Right cardiac atrium (tissue), 5 donors: ENCODE results near the gene SHQ1. TPM values are rescaled to one million over a fixed set of nuclear protein-coding genes. Genes with fewer than 3 reads are reported as not detected.

Source experiments
- ATAC-seq, 2 donors: fragments of 200-7000 bp; cut with Tn5 transposase; one replicate each; pipeline versions ENCODE4 v1.8.0 to v1.9.1; 2020; ENCODE audit warnings: moderate library complexity in 2 of 2, mild to moderate bottlenecking in 1 of 2
- DNase-seq, 3 donors: peaks; one replicate each; pipeline ENCODE4 v3.0.0-alpha.2; 2020
- H3K27ac ChIP-seq: one replicate; pipeline ENCODE4 v1.5.1; 2013; ENCODE audit warnings: mild to moderate bottlenecking, low read length, control low read depth, moderate library complexity
- H3K27me3 ChIP-seq: one replicate; pipeline ENCODE4 v1.6.1; 2013; ENCODE audit not compliant: control insufficient read depth, insufficient read depth
- H3K4me1 ChIP-seq: one replicate; pipeline ENCODE4 v1.6.1; 2013; ENCODE audit warnings: low read length; ENCODE audit not compliant: control insufficient read depth, insufficient read depth
- H3K4me3 ChIP-seq: one replicate; pipeline ENCODE4 v1.5.1; 2013; ENCODE audit warnings: low read length, control low read depth
- H3K9me3 ChIP-seq: one replicate; pipeline ENCODE4 v1.6.1; 2013; ENCODE audit warnings: low read length; ENCODE audit not compliant: control insufficient read depth
- WGBS: extraction: QIAGEN DNeasy Blood & Tissue Kit; methylation state at CpG from one replicate; pipeline ENCODE4 v1.1.7; 2013; 5-methylcytosine and 5-hydroxymethylcytosine counted together
- intact Hi-C, 4 donors: fragments of 100-400 bp; cut with DNase I; formaldehyde crosslinking; loops; one replicate each; pipeline versions ENCODE4 v1.11.0 to v1.14.0; 2022 to 2023
- polyA plus RNA-seq: library from polyadenylated mRNA; stranded (reverse); fragments of 200-250 nt; gene quantifications from one replicate; pipeline ENCODE4 v1.2.3, GENCODE V29; 2013
- total RNA-seq, 4 donors: library from RNA; stranded (reverse); fragmentation: NEBNext Ultra II Directional; extraction: Animal tissue kit (Norgen Biotek cat#: 25700); gene quantifications; one replicate each; pipeline ENCODE4 v1.2.1, GENCODE V29; 2021
- donor health status: healthy with polysubstance abuse.
- donor health status: DM: no; HTN: yes; CAD: no.
- donor health status: DM: no; HTN: no; CAD: no.
- donor health status: DM: no; HTN: yes; CAD: no; lungs with severe emphysema.
- donor health status: DM: yes; HTN: yes; CAD: no.

SHQ1 gene
- total and polyA plus RNA-seq, 5 donors = 10.7 to 27.1 (median 22.4) TPM

DNA sequence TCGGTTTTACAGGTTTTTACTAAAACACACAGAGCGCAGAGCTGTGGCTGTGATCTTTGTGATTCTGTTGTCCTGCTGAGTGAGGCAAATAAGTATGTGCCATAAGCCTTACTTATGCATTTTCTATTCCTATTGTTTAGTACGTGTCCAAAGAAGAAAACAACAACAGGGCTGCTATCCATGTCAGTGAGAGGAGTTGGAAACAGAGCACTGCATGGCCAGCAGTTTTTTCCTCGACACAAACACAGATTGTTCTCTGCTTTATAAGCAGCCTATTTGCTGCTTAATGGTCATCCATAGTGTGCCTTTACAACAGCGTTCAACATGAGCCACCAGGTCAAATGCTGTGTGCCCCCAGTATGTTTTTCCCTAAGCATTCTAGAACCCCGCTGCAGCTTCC lies 79.8 kb downstream of the SHQ1 start:
- H3K27me3 ChIP-seq = no peaks in the 10 kb centered on the region
- H3K9me3 ChIP-seq = no peaks in the 10 kb centered on the region
- intact Hi-C loops = no loop called here
- 77% methylated on average over 6 of the region's 6 CpGs for WGBS
- DNase-seq (no peak), ATAC-seq (no peak)
- H3K4me1 ChIP-seq = peaks cover 9% of the 10 kb centered on the region
- H3K27ac ChIP-seq = no peak overlapping the region
- H3K4me3 ChIP-seq = no peak overlapping the region

DNA sequence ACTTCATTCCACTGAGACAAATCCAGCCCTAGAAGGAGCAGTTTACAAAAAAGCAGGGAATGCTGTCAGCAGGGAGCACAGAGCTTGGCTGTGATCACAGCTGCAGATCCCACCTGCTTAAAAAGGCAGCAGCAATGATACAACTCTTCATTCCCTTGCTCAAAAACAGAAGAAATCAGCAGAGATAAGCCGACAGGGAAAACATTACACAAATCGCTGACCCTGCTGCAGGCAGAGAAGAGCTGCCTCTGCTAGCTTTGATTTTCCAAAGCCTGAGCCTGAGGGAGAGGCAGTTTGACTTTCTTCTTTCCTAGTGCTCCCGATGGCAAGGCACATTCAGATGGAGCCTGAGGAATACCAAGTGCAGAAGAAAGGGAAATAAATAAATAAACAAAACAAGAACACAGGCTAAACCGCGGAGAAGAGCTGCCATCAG lies 80.2 kb downstream of the SHQ1 start:
- WGBS = 44% methylated on average over 5 of the region's 5 CpGs

DNA sequence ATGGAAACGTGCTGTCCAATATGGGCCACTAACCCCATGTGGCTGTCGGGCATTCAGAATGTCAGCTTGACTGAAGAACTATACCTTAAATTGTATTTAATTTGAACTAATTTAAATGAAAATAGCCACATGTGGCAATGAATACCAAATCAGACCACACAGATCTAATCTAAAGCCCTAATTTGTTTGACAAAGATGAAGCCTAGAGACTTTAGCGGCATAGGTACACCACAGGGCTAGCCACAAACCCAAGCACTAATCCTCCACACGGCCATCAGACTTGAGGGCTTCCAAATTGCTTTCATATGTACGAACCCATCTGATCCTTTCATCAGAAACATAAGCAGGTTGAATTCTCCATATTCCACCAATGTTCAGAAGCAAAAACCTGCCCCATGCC lies 81.4 kb downstream of the SHQ1 start:
- Histone ChIP-seq H3K27me3 (no peaks in the 10 kb centered on the region), H3K27ac (no peak overlapping the region), H3K9me3 (no peaks in the 10 kb centered on the region), H3K4me3 (no peak overlapping the region), H3K4me1 (peaks cover 9% of the 10 kb centered on the region)
- DNase-seq (no peak), ATAC-seq (no peak)
- intact Hi-C loops = no loop called here
- WGBS = 97% methylated on average over 5 of the region's 5 CpGs

More for the DNA sequence above, 80.2 kb downstream of the SHQ1 start:
- H3K4me1 ChIP-seq = peaks cover 9% of the 10 kb centered on the region
- no peaks in the 10 kb centered on the region for H3K27me3 ChIP-seq
- no peaks in the 10 kb centered on the region for H3K9me3 ChIP-seq
- H3K4me3 ChIP-seq = no peak overlapping the region
- H3K27ac ChIP-seq = no peak overlapping the region
- intact Hi-C loops = no loop called here
- no peak for ATAC-seq
- no peak for DNase-seq

DNA sequence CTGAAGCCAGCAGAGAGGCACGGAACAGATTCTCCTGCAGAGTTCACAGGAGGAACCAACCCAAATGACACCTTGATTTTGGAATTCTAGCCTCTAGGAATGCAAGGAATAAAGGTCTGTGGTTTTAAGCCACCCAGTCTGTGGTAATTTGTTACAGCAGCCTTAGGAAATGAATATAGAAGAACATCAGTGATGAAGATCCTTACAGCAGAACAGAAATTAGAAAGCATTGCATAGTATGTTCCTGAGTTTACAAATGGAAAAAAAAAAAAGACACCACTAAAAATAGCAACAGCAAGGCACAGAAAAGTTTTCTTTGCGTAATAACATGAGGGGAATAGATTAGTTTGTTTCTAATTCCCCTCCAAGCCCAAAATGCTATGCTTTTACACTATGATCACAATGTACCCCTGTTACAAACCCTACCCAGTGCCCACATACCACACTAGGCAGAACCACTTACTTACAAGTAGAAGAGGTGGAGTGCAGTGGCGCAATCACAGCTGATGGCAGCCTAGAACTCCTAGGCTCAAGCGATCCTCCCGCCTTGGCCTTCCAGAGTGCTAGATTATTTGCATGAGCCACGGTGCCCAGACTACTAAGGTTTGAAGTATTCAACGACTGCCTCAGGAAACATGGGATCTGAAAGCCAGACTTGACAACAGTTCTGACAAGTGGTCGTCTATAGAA lies 84.3 kb downstream of the SHQ1 start:
- Histone ChIP-seq H3K9me3 (no peaks in the 10 kb centered on the region), H3K4me3 (no peak overlapping the region), H3K4me1 (peaks cover 7% of the 10 kb centered on the region), H3K27ac (no peak overlapping the region), H3K27me3 (no peaks in the 10 kb centered on the region)
- intact Hi-C loops = no loop called here
- 81% methylated on average over 8 of the region's 8 CpGs for WGBS
- DNase-seq (no peak), ATAC-seq (no peak)

DNA sequence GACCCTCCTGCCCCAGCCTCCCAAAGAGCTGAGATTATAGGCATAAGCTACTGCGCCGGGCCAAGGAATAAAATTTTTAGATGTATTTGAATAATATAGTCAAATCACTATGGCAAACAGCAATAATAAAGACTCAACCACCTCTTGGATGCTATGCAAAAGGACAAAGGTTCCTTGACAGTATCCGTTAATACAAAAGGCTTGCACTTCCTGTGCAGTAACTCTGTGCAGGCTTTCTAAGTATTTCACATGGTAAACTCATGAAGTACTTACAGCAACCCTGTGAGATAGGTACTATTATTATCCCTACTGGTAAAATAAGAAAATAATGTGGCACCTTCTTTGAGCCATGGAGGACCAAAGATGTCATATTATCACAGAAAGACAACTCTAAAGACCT lies 86.8 kb downstream of the SHQ1 start:
- Histone ChIP-seq H3K27me3 (no peaks in the 10 kb centered on the region), H3K27ac (no peak overlapping the region), H3K4me3 (no peak overlapping the region), H3K9me3 (no peaks in the 10 kb centered on the region), H3K4me1 (no peaks in the 10 kb centered on the region)
- intact Hi-C loops = no loop called here
- DNase-seq = no peak
- 75% methylated on average over 3 of the region's 3 CpGs for WGBS
- ATAC-seq = no peak

DNA sequence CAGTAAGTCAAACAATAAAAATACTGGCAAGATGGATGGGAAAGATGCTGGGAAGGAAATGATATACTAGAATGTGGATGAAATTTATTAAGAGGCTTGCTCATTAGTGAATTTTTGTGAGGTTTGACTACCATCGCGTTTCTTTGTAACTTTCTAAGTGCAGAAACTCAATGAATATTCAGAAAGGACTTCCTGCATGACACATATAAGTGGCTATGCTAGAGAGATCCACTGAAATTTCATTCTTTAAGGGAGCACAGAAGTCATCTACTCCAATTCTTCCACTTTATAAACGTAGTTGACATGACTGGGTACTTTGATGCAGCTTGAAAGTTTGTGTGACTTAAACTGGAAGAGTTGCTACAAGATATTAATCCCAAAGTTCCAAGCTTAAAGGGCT lies 88.0 kb downstream of the SHQ1 start:
- Histone ChIP-seq H3K9me3 (no peaks in the 10 kb centered on the region), H3K27me3 (no peaks in the 10 kb centered on the region), H3K27ac (no peak overlapping the region), H3K4me3 (no peak overlapping the region), H3K4me1 (no peaks in the 10 kb centered on the region)
- ATAC-seq (no peak), DNase-seq (no peak)
- intact Hi-C loops = no loop called here
- WGBS = 85% methylated on average over 3 of the region's 3 CpGs

DNA sequence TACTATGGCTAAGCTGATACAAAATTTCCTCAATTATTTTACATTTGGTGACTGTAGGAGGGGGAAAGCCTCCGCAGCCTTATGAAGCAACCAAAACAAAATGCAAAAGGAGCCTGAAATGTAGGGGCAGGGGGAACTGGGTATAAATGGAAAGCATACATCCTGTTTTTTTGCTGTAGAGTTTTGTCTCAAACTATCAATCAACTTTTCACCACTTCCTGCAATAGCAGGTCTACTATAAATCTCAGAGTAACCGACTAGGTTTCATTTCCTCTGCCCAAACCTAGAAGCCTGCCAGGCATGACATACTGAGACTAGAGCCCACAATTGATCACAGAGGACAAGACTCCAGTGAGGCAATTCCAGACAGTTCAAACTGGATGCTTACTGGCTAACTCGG lies 91.3 kb downstream of the SHQ1 start:
- H3K9me3 ChIP-seq = no peaks in the 10 kb centered on the region
- ATAC-seq (no peak), DNase-seq (no peak)
- H3K4me3 ChIP-seq = no peak overlapping the region
- 69% methylated on average over 3 of the region's 3 CpGs for WGBS
- H3K4me1 ChIP-seq = no peaks in the 10 kb centered on the region
- intact Hi-C loops = no loop called here
- no peaks in the 10 kb centered on the region for H3K27me3 ChIP-seq
- no peak overlapping the region for H3K27ac ChIP-seq

DNA sequence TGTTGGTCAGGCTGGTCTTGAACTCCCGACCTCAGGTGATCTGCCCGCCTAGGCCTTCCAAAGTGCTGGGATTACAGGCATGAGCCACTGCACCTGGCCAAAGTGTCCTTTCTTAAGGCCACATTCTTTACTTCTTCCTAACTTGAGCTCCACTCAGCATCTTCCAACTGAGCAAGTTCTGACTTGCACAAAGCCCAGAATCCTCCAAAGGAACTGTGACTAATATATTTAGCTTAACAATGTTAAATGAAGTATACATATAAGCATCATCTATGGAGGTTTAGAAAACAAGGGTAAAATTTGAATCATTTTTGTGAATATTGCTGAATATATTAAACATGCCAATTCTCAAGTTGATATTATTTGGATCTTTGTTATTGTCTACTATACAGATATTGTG lies 93.7 kb downstream of the SHQ1 start:
- intact Hi-C loops = no loop called here
- H3K4me3 ChIP-seq = no peak overlapping the region
- H3K27me3 ChIP-seq = no peaks in the 10 kb centered on the region
- no peak overlapping the region for H3K27ac ChIP-seq
- ATAC-seq (no peak), DNase-seq (no peak)
- no peaks in the 10 kb centered on the region for H3K4me1 ChIP-seq
- no peaks in the 10 kb centered on the region for H3K9me3 ChIP-seq
- 99% methylated on average over 2 of the region's 2 CpGs for WGBS

DNA sequence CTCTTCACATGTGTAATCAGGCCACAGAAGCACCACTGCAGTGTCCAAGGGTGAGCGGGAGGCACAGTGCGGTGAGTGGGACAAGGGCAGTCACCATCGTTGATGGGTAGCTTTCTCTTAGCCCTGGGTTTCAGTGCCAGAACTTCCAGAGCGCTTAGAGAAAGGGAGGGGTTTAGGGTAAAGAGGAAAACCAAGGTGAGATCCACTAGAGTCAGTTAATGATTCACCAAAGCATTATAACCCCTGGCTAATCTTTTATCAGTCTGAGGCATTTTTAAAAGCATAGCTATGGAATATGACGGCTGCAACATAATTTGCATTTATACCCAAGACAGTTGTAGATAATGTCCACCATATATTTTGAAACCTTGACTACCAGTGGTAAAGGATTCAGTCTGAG lies 94.8 kb downstream of the SHQ1 start:
- DNase-seq (no peak), ATAC-seq (no peak)
- Histone ChIP-seq H3K27ac (no peak overlapping the region), H3K9me3 (no peaks in the 10 kb centered on the region), H3K4me1 (no peaks in the 10 kb centered on the region), H3K27me3 (no peaks in the 10 kb centered on the region), H3K4me3 (no peak overlapping the region)
- intact Hi-C loops = no loop called here
- WGBS = 94% methylated on average over 5 of the region's 5 CpGs

DNA sequence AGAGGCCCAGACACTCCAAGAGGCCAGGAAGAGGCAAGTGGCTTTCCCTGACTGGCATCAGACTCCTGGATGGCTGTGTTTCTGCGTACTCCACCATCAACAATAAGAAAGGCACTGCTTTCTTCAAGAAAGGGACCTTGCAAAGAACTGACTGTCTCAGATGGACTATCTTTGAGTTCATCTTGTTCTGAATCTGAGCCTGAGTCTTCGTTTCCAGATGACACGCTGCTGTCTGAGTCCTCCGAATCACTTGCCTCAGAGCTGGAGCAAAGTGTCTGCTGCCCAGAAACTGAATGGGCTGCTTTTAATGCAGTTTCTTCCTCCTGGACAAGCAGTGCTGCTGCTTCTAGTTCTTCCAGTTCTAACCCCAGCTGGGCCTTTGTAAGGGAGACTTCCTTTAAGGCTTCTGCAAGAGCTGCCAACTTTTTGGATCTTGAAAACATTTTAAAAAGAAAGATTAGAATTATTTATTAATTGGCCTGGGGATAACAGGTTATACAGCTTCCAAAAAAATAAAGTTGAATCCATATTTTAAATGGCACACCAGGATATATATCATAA lies 97.8 kb downstream of the SHQ1 start:
- Histone ChIP-seq H3K4me3 (no peak overlapping the region), H3K9me3 (no peaks in the 10 kb centered on the region), H3K27me3 (no peaks in the 10 kb centered on the region), H3K4me1 (no peaks in the 10 kb centered on the region), H3K27ac (no peak overlapping the region)
- intact Hi-C loops = no loop called here
- DNase-seq = no peak
- ATAC-seq = no peak
- 71% methylated on average over 4 of the region's 4 CpGs for WGBS

DNA sequence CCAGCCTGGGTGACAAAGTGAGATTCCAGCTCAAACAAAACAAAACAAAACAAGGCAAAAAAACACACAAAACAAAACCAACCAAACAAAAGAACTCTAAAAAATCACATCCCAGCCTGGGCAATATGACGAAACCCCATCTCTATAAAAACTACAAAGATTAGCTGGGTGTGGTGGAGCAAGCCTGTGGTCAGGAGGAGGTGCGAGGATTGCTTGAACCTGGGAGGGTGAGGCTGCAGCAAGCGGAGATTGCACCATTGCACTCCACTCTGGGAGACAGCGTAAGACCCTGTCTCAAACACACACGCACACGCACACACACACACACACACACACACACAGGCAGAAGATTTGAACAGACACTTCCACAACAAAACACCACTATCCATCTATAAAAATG lies 99.6 kb downstream of the SHQ1 start:
- DNase-seq (no peak), ATAC-seq (no peak)
- 90% methylated on average over 6 of the region's 6 CpGs for WGBS
- intact Hi-C loops = no loop called here
- Histone ChIP-seq H3K27me3 (no peaks in the 10 kb centered on the region), H3K27ac (no peak overlapping the region), H3K4me3 (no peak overlapping the region), H3K9me3 (no peaks in the 10 kb centered on the region), H3K4me1 (no peaks in the 10 kb centered on the region)
